PC-3 (cell line): ENCODE data around the gene POLA2. TPM values are rescaled to one million over a fixed set of nuclear protein-coding genes. Genes with fewer than 3 reads are reported as not detected.

Source experiments
- ATAC-seq: fragments of 200-7000 bp; cut with Tn5 transposase; 2 replicates; pipeline ENCODE4 v1.9.1; 2020; ENCODE audit warnings: mild to moderate bottlenecking, moderate library complexity
- BruUV-seq: library from RNA; stranded (reverse); fragments of 400-500 nt; replicated peaks from 2 replicates; lab custom pipeline; 2021; lab: Mats Ljungman, UMichigan
- CTCF ChIA-PET: fragments of 300-600 bp; sonication (Branson Sonifier 250); formaldehyde crosslinking; loops from one replicate; lab custom pipeline; 2022; ENCODE audit warnings: antibody characterized with exemption; lab: Charles Lee
- POLR2A ChIA-PET: fragments of 300-600 bp; sonication (Branson Sonifier 250); formaldehyde crosslinking; loops from one replicate; lab custom pipeline; 2022; ENCODE audit warnings: antibody characterized with exemption; ENCODE audit not compliant: unreplicated experiment; lab: Charles Lee
- DNase-seq: peaks from one replicate; pipeline ENCODE4 v3.0.0-alpha.2; 2015
- H2AFZ ChIP-seq: fragments of 300-600 bp; sonication (generic); 2 replicates; pipeline ENCODE4 v1.6.0; 2016; ENCODE audit warnings: antibody characterized with exemption, low read length
- H3F3A ChIP-seq: fragments of 300-600 bp; sonication (generic); one replicate; pipeline ENCODE4 v1.6.0; 2017; ENCODE audit warnings: antibody characterized with exemption, low read length, control low read depth, mild to moderate bottlenecking; ENCODE audit not compliant: unreplicated experiment
- H3K27ac ChIP-seq: fragments of 300-600 bp; sonication (generic); 2 replicates; pipeline ENCODE4 v1.5.1; 2016; ENCODE audit warnings: mild to moderate bottlenecking, low read length
- H3K27me3 ChIP-seq: fragments of 300-600 bp; sonication (generic); 2 replicates; pipeline ENCODE4 v1.6.1; 2016; ENCODE audit warnings: low read length, mixed read lengths
- H3K36me3 ChIP-seq: fragments of 300-600 bp; sonication (generic); 2 replicates; pipeline ENCODE4 v1.6.1; 2016; ENCODE audit warnings: low read depth, mixed run types, low read length, mixed read lengths
- H3K4me1 ChIP-seq: fragments of 300-600 bp; sonication (generic); 2 replicates; pipeline ENCODE4 v1.5.1; 2016; ENCODE audit warnings: low read length; ENCODE audit not compliant: insufficient read depth
- H3K4me2 ChIP-seq: fragments of 300-600 bp; sonication (generic); 2 replicates; pipeline ENCODE4 v1.6.0; 2016; ENCODE audit warnings: low read length
- H3K4me3 ChIP-seq: fragments of 300-600 bp; sonication (generic); 2 replicates; pipeline ENCODE4 v1.5.1; 2016; ENCODE audit warnings: mild to moderate bottlenecking, low read length, mixed read lengths
- H3K79me2 ChIP-seq: fragments of 300-600 bp; sonication (generic); 2 replicates; pipeline ENCODE4 v1.6.1; 2017; ENCODE audit warnings: low read length, mixed read lengths
- H3K9ac ChIP-seq: fragments of 300-600 bp; sonication (generic); 2 replicates; pipeline ENCODE4 v1.6.0; 2016; ENCODE audit warnings: mild to moderate bottlenecking, low read length
- H3K9me2 ChIP-seq: fragments of 300-600 bp; sonication (generic); replicated peaks from 2 replicates; pipeline ENCODE4 v1.6.1; 2016; ENCODE audit warnings: mixed run types, low read length, mixed read lengths
- H3K9me3 ChIP-seq: fragments of 300-600 bp; sonication (generic); 2 replicates; pipeline ENCODE4 v1.6.1; 2016; ENCODE audit warnings: low read length, mixed read lengths
- H4K20me1 ChIP-seq: fragments of 300-600 bp; sonication (generic); 2 replicates; pipeline ENCODE4 v1.6.1; 2016; ENCODE audit warnings: low read length, mixed read lengths
- CTCF ChIP-seq: fragments of 300-600 bp; sonication (generic); conservative IDR thresholded peaks from 2 replicates; pipeline ENCODE4 v1.5.1; 2017; ENCODE audit warnings: antibody characterized with exemption, low read depth, mild to moderate bottlenecking, low read length
- EZH2 ChIP-seq: fragments of 300-600 bp; sonication (generic); IDR thresholded peaks from one replicate; pipeline ENCODE4 v1.6.1; 2017; ENCODE audit warnings: antibody characterized with exemption, mild to moderate bottlenecking, low read length; ENCODE audit not compliant: unreplicated experiment
- EZH2phosphoT487 ChIP-seq: fragments of 300-600 bp; sonication (generic); IDR thresholded peaks from 2 replicates; pipeline ENCODE4 v1.6.1; 2018; ENCODE audit warnings: mild to moderate bottlenecking, antibody characterized with exemption, low read length, borderline replicate concordance
- intact Hi-C: fragments of 100-400 bp; cut with micrococcal nuclease; formaldehyde crosslinking; loops from 2 replicates; pipeline ENCODE4 v1.9.0; 2023
- total RNA-seq: library from RNA; depleted of rRNA; stranded (reverse); fragments of >200 nt; gene quantifications from 2 replicates; pipeline ENCODE4 v1.2.3, GENCODE V29; 2014

Gene POLA2
- total RNA-seq, 1 experiment from 2014 or later: 29.0 TPM

- H4K20me1 ChIP-seq: no peaks in the 10 kb centered on the region
- no peaks in the 10 kb centered on the region for H3K27me3 ChIP-seq
- TF ChIP-seq EZH2: no peak
- no peak for TF ChIP-seq CTCF
- no peak for TF ChIP-seq EZH2phosphoT487
- no peak overlapping the region for H3K4me3 ChIP-seq
- CTCF ChIA-PET: no interaction called here
- H3K4me2 ChIP-seq: no peak overlapping the region
- no peak for DNase-seq
- no peak overlapping the region for H3K9ac ChIP-seq
- no peak overlapping the region for H3K27ac ChIP-seq
- no peaks in the 10 kb centered on the region for H3K9me2 ChIP-seq
- POLR2A ChIA-PET: no interaction called here
- intact Hi-C loops: no loop called here
- no peaks in the 10 kb centered on the region for H3F3A ChIP-seq
- H3K9me3 ChIP-seq: no peaks in the 10 kb centered on the region
- H3K4me1 ChIP-seq: peaks cover 10% of the 10 kb centered on the region
- no peak overlapping the region for H2AFZ ChIP-seq
- no peak for ATAC-seq
- no TSS peak for BruUV-seq
- H3K36me3 ChIP-seq: no peaks in the 10 kb centered on the region
- no peaks in the 10 kb centered on the region for H3K79me2 ChIP-seq
Observed at GRCh38 chr11:65305501-65306268, 43.9 kb downstream of the POLA2 start.

GRCh38 chr11:65307298-65308229 is 45.8 kb downstream of the POLA2 start:
- Histone ChIP-seq H3K9me2 (no peaks in the 10 kb centered on the region), H3K27me3 (no peaks in the 10 kb centered on the region), H3K79me2 (no peaks in the 10 kb centered on the region), H3K27ac (no peak overlapping the region), H2AFZ (no peak overlapping the region), H3K4me2 (no peak overlapping the region), H3K9me3 (no peaks in the 10 kb centered on the region), H3K9ac (no peak overlapping the region), H3K4me1 (peaks cover 21% of the 10 kb centered on the region), H3F3A (no peaks in the 10 kb centered on the region), H3K4me3 (no peak overlapping the region), H3K36me3 (no peaks in the 10 kb centered on the region), H4K20me1 (no peaks in the 10 kb centered on the region)
- DNase-seq (no peak), ATAC-seq (no peak)
- ChIA-PET POLR2A (no interaction called here), CTCF (no interaction called here)
- intact Hi-C loops: no loop called here
- no TSS peak for BruUV-seq
- TF ChIP-seq CTCF (no peak), EZH2phosphoT487 (no peak), EZH2 (no peak)
